DOHH2 (cell line): ENCODE measurements around the gene SHC3.

Experiments used
- CTCF ChIP-seq: fragments of 200-600 bp; sonication (generic); IDR thresholded peaks from one replicate; pipeline ENCODE4 v1.5.1; 2014; ENCODE audit warnings: antibody characterized with exemption, mild to moderate bottlenecking, low read depth, low read length; ENCODE audit not compliant: poor library complexity, severe bottlenecking
- EZH2phosphoT487 ChIP-seq: fragments of 200-600 bp; sonication (generic); IDR thresholded peaks from 2 replicates; pipeline ENCODE4 v1.6.1; 2017; ENCODE audit warnings: borderline replicate concordance, mild to moderate bottlenecking, antibody characterized with exemption, low read length, moderate library complexity, mixed read lengths

DNA sequence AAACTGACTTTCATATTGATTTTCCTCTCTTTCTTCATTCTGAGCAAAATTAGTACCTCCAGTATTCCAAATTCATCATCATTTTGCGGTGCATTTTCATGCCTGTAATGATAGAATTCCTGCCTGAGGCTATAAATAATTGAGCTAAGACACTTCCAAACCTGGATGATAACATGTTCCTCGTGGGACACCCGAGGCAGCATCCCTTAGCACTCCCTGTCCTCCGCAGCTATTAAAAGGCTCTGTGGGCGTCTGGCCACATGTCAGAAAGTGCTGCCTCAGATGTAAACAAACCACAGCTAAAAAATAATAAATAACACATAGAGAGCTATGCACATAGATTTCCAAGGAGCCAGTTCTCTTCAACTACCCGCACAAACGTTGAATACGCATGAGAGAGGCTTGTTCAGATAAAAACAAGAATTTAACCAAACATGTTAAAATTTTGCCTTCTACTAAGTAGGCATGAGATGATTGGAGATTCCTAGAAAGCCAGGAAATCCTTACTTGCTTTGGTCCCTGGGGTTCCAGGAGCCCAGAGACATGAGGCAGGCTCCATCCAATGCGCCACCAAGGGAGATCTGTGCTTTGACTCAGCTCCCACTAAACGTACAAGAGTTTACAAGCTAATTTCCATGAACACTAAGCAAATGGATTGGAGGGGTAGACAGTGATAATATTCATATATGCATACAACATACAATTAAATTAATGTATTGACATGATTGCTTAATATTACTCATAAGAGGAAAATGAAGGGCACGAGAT lies 82.7 kb downstream of the SHC3 start:
- TF ChIP-seq CTCF, result no peak
- no peak for TF ChIP-seq EZH2phosphoT487
